ENCODE data around the gene TMEM255B.

DNA sequence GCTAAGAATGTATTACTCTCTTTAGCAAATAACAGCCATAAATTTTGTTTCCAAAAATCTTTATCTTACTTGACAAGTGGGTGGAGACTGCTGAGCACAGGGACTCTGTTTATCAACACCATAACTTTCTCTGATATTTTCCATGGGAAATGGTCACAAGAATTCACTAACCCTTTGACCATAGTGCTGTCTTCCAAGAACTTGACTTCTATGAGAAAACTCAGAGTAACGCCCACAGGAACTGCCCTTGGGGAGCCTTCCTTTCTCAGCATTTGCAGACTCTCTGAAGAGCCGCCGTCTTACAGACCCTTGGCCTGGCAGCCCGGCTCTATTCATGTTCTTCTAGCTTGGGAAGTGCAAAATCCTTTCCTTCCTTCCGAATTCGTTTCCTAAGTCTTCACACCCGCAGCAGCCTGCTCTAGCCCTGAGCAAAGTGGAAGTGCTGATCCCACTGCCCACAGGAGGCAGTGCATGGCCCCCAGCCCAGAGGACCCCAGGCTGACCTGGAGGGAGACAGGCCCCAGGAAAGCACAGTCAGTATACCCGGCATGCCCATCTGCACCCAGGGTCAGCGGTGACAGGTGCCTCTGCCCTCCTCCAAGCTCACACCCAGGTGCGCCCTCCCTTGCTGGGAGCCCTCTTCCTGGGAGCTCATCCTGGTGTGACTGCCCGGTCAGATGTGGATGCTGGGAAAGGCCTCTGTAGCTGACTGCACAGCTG lies 94.7 kb downstream of the TMEM255B start:
- TF ChIP-seq CTCF (IDR thresholded peaks at IDR 0.05), result no peak
- TF ChIP-seq EZH2 (IDR thresholded peaks at IDR 0.05), result no peak

Measured in neural progenitor cell (in vitro differentiated cells).